Breast epithelium (tissue), 3 donors: ENCODE results near the gene ZCCHC3.

Experiments used
- POLR2A ChIP-seq: fragments of 450-650 bp; IDR thresholded peaks from one replicate; pipeline ENCODE4 v1.6.1; 2016; ENCODE audit warnings: antibody characterized with exemption, mild to moderate bottlenecking, moderate library complexity
- POLR2AphosphoS5 ChIP-seq, 3 donors: sonication (generic); formaldehyde crosslinking; IDR thresholded peaks; one replicate each; pipeline ENCODE4 v1.6.1; 2017; ENCODE audit warnings: antibody characterized with exemption in 3 of 3
- TF ChIP-seq, protein P1 (sequence below), 3 donors: fragments of 450-650 bp; IDR thresholded peaks; one replicate each; pipeline ENCODE4 v1.5.1; 2016 to 2017; ENCODE audit warnings: antibody characterized with exemption in 3 of 3, mild to moderate bottlenecking in 3 of 3, moderate library complexity in 3 of 3

GRCh38 chr20:325889-326644 lies 28.7 kb downstream of the ZCCHC3 start:
- TF ChIP-seq, protein P1, sequence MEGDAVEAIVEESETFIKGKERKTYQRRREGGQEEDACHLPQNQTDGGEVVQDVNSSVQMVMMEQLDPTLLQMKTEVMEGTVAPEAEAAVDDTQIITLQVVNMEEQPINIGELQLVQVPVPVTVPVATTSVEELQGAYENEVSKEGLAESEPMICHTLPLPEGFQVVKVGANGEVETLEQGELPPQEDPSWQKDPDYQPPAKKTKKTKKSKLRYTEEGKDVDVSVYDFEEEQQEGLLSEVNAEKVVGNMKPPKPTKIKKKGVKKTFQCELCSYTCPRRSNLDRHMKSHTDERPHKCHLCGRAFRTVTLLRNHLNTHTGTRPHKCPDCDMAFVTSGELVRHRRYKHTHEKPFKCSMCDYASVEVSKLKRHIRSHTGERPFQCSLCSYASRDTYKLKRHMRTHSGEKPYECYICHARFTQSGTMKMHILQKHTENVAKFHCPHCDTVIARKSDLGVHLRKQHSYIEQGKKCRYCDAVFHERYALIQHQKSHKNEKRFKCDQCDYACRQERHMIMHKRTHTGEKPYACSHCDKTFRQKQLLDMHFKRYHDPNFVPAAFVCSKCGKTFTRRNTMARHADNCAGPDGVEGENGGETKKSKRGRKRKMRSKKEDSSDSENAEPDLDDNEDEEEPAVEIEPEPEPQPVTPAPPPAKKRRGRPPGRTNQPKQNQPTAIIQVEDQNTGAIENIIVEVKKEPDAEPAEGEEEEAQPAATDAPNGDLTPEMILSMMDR (IDR thresholded peaks at IDR 0.05): no peak
- TF ChIP-seq POLR2AphosphoS5 (IDR thresholded peaks at IDR 0.05) (no peak), POLR2A (no peak)
